HG02938 (cell line): ENCODE data around the gene ANKRD30B.
"Not testable (repeated sequence)": the region's sequence is repeated elsewhere in the genome, so short reads cannot be mapped to it uniquely, and the experiment has no call there.

ENCODE experiments used
- ATAC-seq: cut with Tn5 transposase; IDR thresholded peaks from one replicate; pipeline ENCODE4 v1.9.1; 2021; ENCODE audit warnings: mild to moderate bottlenecking, moderate library complexity; ENCODE audit not compliant: unreplicated experiment

ANKRD30B gene

DNA sequence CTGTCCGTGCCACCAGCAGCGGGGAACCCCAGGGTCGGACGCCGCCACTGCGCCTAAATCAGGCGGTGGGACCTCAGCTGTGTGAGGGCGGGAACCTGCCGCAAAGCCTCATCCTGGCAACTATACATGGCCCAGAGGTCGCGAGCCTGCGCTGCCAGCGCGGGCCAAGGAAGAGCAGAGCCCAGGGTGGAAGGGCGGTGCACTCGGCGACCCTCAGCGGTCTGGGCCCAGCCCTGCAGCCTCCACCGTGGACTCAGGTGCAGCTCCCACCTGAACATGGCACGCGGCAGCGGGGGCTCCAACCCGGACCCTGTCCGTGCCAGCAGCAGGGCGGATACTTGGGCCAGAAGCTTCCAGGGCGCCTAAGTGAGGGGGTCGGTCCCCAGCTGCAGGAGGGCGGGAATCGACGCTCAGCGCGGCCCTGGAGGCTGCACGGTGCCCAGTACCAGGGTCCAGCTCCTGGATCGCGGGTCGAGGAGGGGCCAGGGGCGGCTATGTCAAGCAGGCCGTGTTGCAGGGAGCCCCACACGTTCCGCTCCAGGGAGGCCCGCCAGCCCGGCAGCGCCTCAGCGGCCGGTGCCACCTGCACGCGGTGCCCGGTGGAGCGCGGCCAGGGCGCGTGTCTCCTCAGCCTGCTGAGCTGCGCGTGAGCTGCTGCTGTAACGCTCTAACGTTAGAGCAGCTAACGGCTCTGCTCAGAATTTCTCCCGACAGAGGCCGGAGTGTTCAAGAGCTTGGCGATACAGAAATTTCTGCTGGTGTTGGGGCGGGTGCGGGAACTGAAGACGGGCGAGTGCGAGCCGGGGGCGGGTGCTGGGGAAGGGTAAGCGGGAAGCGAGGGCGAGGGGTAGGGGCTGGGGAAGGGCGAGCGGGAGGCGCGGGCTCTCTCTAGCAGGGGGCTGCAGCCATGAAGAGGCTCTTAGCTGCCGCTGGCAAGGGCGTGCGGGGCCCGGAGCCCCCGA, at the start of gene ANKRD30B:
Gene ANKRD30B, plus strand, starts transcription at position 660 of the 962 bp plus-strand sequence. Its CDS starts 248 bp downstream, at position 908.
- no peak for ATAC-seq

DNA sequence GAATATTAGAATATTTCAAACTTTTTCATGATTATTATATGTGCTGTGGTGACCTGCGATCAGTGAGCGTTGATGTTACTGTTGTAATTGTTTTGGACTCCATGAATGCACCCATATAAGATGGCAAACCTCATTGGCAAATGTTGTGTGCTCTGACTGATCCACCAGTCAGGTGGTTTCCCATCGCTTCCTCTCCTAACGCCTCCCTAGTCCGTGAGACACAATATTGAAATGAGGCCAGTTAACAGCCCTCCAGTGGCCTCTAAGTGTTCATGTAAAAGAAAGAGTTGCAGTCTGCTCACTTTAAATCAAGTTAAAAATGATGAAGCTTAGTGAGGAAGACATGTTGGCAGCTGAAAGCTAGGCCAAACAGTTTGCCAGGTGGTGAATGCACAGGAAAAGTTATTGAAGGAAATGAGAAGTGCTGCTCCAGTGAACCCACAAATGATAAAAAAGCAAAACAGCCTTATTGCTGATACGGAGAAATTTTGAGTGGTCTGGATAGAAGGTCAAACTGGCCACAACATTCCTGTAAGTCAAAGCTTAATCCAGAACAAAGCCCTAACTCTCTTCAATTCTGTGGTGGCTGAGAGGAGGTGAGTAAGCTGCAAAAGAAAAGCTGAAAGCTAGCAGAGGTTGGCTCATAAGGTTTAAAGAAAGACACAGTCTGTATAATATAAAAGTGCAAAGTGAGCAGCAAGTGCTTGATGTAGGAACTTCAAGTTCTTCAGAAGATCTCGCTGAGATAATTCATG, 46.5 kb upstream of the ANKRD30B start:
- ATAC-seq: not testable (repeated sequence)

DNA sequence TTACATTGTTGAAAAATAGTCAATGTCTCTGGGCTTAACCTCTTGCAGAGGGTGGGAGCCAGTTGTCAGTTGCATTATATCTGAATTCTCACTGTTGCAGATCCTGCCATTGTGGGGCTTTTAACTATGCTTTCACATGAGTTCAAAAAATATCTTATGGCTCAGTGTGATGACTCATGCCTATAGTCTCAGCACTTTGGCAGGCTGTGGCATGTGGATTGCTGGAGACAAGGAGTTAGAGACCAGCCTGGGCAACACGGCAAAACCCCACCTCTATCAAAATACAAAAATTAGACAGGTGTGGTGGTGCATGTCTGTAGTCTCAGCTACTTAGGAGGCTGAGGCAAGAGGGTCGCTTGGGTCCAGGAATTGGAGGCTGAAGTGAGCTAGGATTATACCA, 38.2 kb upstream of the ANKRD30B start:
- not testable (repeated sequence) for ATAC-seq

- not testable (repeated sequence) for ATAC-seq
Observed at GRCh38 chr18:14721569-14721968, 26.4 kb upstream of the ANKRD30B start.

DNA sequence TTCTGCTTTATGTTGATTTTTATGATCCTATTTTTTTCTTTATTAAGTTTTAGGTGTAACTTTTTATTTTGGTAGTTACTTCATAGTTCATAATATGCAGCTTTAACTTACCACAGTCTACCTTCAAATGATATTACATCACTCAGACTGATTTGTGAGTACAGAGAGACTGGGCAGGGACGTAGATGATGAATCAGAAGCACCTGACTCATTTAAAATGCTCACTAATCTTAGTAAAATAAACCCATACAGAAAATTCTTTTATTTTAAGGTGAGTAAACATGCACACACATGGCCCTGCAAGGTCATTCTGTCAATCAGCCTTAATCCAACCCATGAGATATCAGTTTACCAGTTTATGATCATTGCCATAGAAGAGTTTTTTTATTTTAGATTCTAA, 8.9 kb upstream of the ANKRD30B start:
- not testable (repeated sequence) for ATAC-seq

GRCh38 chr18:14746897-14747296, 1.1 kb upstream of the ANKRD30B start:
- ATAC-seq: no peak

DNA sequence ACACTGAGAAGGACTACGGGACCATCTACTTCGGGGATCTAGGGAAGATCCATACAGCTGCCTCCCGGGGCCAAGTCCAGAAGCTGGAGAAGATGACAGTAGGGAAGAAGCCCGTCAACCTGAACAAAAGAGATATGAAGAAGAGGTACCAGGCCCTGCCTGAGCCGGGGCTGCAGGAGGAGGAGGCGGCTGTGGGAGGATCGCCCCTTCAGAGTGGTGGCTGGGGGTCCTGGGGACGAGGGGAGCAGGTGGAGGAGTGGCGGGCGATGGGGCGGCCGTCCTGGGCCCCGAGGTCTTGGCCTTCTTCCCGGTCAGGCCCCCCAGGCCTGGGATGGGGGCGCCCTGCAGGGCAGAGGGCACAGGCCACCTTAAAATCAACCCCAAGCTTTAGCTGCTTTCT, 524 bp downstream of the ANKRD30B start:
- ATAC-seq: no peak

GRCh38 chr18:14763566-14763965, 15.6 kb downstream of the ANKRD30B start:
- ATAC-seq: not testable (repeated sequence)

GRCh38 chr18:14767474-14767873, 19.5 kb downstream of the ANKRD30B start:
- no peak for ATAC-seq

DNA sequence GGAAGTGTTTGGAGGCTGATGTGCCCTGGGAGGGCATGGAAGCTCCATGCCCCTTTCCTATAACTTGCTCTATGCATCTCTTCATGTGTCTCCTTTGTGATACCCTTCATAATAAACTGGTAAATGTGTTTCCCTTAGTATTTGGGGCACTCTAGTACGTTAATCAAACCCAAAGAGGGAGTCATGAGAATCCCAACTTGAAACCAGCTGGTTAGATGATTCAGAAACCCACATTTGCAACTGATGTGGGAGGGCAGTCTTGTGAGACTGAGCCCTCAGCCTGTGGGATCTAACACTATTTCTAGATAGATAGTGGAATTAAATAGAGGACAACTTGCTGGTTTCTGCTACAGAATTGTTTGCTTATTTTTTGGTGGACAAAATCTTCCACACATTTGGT, 20.3 kb downstream of the ANKRD30B start:
- no peak for ATAC-seq

DNA sequence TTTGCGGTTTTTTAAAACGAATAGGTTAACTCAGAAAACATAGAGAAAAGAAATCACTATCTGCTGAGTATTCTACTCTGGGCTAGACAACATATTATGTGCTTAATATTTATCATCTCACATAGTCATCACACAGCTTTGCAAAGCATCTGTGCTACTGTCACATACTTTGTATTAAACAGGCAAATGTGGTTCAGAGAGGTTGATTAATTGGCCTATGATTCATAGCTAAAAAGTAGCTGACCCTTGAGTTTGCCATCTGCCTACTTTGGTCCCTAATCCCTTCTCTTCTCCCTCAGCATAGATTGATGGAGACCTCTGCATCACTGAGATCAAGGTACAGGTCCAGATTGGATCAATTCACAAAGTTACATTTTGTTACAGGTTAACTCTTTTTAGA, 21.4 kb downstream of the ANKRD30B start:
- ATAC-seq: no peak

DNA sequence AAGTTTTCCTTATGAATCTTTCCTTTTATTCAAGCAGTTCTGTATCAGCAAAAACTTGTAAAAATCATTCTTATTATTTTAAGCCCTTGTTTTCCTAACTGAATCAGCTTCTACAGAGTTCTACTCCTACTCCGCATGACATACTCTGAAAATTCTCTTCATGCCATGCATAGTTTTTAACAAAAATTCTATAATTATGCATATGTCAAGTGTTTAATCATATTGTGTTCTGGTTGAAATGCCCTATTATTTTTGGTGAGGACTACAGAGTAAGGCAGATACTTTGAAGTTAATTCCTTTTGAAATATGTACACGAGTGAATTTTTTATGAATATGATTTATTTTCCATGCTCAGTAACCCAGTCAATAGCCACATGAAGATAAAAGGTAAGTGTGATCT, 28.8 kb downstream of the ANKRD30B start:
- ATAC-seq: no peak

DNA sequence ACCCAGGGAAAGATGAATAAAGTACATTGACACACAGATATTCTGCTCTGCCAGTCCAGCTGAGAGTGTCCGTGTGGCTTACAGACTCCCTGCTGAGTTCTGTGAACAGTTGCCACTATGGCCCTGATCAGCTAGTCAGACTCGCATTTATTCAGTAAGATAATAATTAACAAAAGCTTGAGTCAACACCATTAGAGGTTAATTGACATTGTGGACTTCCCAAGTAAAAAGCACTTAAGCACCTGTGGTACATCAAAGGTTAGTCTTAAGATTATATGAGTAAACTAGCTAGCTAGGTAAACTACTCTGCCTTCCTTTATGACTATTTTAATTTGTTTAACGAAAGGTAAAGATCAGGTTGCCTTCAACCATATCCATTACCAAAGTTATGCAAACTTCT, 33.7 kb downstream of the ANKRD30B start:
- ATAC-seq: no peak

- no peak for ATAC-seq
Observed at GRCh38 chr18:14784133-14784532, 36.2 kb downstream of the ANKRD30B start.

- ATAC-seq: not testable (repeated sequence)
Observed at GRCh38 chr18:14796876-14797275, 48.9 kb downstream of the ANKRD30B start.

- ATAC-seq: not testable (repeated sequence)
Observed at GRCh38 chr18:14797969-14798764, 50.2 kb downstream of the ANKRD30B start.

- ATAC-seq: not testable (repeated sequence)
Observed at GRCh38 chr18:14811081-14811480, 63.1 kb downstream of the ANKRD30B start.

- ATAC-seq: not testable (repeated sequence)
Observed at GRCh38 chr18:14826972-14827632, 79.1 kb downstream of the ANKRD30B start.

GRCh38 chr18:14841607-14842006, 93.6 kb downstream of the ANKRD30B start:
- not testable (repeated sequence) for ATAC-seq

DNA sequence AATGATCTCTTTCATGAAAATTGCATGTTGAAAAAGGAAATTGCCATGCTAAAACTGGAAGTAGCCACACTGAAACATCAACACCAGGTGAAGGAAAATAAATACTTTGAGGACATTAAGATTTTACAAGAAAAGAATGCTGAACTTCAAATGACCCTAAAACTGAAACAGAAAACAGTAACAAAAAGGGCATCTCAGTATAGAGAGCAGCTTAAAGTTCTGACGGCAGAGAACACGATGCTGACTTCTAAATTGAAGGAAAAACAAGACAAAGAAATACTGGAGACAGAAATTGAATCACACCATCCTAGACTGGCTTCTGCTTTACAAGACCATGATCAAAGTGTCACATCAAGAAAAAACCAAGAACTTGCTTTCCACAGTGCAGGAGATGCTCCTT, 103.6 kb downstream of the ANKRD30B start:
- ATAC-seq: not testable (repeated sequence)
